Lung (tissue), 12 donors: ENCODE data around the gene CXCR1. TPM values are rescaled to one million over a fixed set of nuclear protein-coding genes. Genes with fewer than 3 reads are reported as not detected.

Experiments used
- ATAC-seq: fragments of 200-7000 bp; cut with Tn5 transposase; one replicate; pipeline ENCODE4 v1.9.1; 2020; ENCODE audit warnings: moderate number of reproducible peaks; ENCODE audit not compliant: insufficient read depth, low FRiP score
- DNase-seq, 3 donors: peaks; one replicate each; pipeline ENCODE4 v3.0.0-alpha.2; 2013 to 2017
- H3K27ac ChIP-seq, 2 donors: one replicate each; pipeline ENCODE4 v1.5.1; 2013; ENCODE audit warnings: mild to moderate bottlenecking in 2 of 2, moderate library complexity in 2 of 2, control low read depth in 1 of 2, inconsistent platforms in 1 of 2, low read depth in 1 of 2, low read length in 1 of 2
- H3K27me3 ChIP-seq, 3 donors: one replicate each; pipeline ENCODE4 v1.5.1; 2013; ENCODE audit warnings: low read length in 2 of 3; ENCODE audit not compliant: control insufficient read depth in 3 of 3, insufficient read depth in 3 of 3
- H3K36me3 ChIP-seq, 4 donors: one replicate each; pipeline ENCODE4 v1.5.1; 2013; ENCODE audit warnings: low read length in 4 of 4, mild to moderate bottlenecking in 1 of 4, moderate library complexity in 1 of 4; ENCODE audit not compliant: control insufficient read depth in 4 of 4, insufficient read depth in 4 of 4
- H3K4me1 ChIP-seq, 5 donors: one replicate each; pipeline ENCODE4 v1.5.1; 2013; ENCODE audit warnings: low read length in 5 of 5, mild to moderate bottlenecking in 2 of 5, moderate library complexity in 1 of 5; ENCODE audit not compliant: control insufficient read depth in 5 of 5, insufficient read depth in 5 of 5
- H3K4me3 ChIP-seq: one replicate; pipeline ENCODE4 v1.5.1; 2013; ENCODE audit warnings: mild to moderate bottlenecking, control low read depth, moderate library complexity
- H3K9ac ChIP-seq, 2 donors: one replicate each; pipeline ENCODE4 v1.5.1; 2013; ENCODE audit warnings: low read length in 2 of 2, control low read depth in 1 of 2; ENCODE audit not compliant: insufficient read depth in 1 of 2
- H3K9me3 ChIP-seq, 4 donors: one replicate each; pipeline ENCODE4 v1.5.1; 2013; ENCODE audit warnings: low read length in 3 of 4, mild to moderate bottlenecking in 1 of 4, moderate library complexity in 1 of 4; ENCODE audit not compliant: control insufficient read depth in 4 of 4, insufficient read depth in 3 of 4
- WGBS, 2 donors: extraction: QIAGEN DNeasy Blood & Tissue Kit; methylation state at CpG; one replicate each; pipeline ENCODE4 v1.1.7; 2013; 5-methylcytosine and 5-hydroxymethylcytosine counted together
- polyA plus RNA-seq, 2 donors: library from polyadenylated mRNA; stranded (reverse); fragments of 200-250 nt; gene quantifications; one replicate each; pipeline ENCODE4 v1.2.1, GENCODE V29; 2013
- total RNA-seq, 2 donors: library from RNA; depleted of rRNA in 1 of 2; stranded (reverse); fragments of >200 nt in 1 of 2; gene quantifications; one replicate each; pipeline ENCODE4 v1.2.1, GENCODE V29; 2014 to 2021
- TF ChIP-seq, protein P1 (sequence below): IDR thresholded peaks from 2 replicates; pipeline ENCODE4 v1.5.1; 2012; ENCODE audit warnings: mild to moderate bottlenecking; ENCODE audit errors: control extremely low read depth, extremely low read depth
- donor health status: control.
- donor health status: control.
- donor health status: Bipolar disorder and iron deficiency.
- donor health status: healthy.
- donor health status: DM: yes; HTN: yes; CAD: no.

The CXCR1 gene
- total and polyA plus RNA-seq, 4 donors: 0.47 to 49.0 (median 4.2) TPM

DNA sequence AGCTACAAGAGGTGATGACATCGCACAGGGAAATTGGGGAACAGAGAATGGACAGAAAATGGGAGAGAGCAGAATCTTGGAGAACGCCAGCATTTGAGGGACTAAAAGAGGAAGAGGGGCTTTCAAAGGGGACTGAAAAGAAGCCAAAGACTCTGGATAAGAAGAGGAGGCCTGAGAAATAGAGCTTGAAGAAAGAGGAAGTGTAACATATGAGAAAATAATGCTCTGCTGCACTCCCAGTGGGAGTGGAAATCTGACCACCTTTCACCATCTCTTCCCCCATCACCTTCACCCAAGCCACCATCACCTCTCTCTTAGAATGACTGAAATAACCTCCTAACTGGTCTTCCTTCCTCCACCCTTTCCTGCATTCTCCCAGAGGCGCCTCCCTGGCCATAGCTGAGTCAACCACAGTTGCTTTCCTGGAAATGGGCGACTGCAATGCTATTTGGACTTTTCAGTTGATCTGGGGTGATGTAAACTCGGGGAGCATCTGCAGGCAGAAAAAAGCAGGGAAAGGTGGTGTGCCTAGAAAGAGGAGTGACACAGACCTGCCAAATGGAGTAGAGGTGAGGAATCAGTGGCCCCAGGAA lies 16.8 kb downstream of the CXCR1 start:
- DNase-seq (no peak), ATAC-seq (no peak)
- Histone ChIP-seq H3K36me3 (no peaks in the 10 kb centered on the region), H3K27me3 (peaks cover 0 to 2% (median 0%) of the 10 kb centered on the region in 3 donors), H3K9ac (no peak overlapping the region), H3K9me3 (no peaks in the 10 kb centered on the region), H3K27ac (no peak overlapping the region), H3K4me3 (no peak overlapping the region), H3K4me1 (no peaks in the 10 kb centered on the region)
- 76 to 78% methylated on average over 5 of the region's 5 CpGs for WGBS, 2 donors
- TF ChIP-seq, protein P1, sequence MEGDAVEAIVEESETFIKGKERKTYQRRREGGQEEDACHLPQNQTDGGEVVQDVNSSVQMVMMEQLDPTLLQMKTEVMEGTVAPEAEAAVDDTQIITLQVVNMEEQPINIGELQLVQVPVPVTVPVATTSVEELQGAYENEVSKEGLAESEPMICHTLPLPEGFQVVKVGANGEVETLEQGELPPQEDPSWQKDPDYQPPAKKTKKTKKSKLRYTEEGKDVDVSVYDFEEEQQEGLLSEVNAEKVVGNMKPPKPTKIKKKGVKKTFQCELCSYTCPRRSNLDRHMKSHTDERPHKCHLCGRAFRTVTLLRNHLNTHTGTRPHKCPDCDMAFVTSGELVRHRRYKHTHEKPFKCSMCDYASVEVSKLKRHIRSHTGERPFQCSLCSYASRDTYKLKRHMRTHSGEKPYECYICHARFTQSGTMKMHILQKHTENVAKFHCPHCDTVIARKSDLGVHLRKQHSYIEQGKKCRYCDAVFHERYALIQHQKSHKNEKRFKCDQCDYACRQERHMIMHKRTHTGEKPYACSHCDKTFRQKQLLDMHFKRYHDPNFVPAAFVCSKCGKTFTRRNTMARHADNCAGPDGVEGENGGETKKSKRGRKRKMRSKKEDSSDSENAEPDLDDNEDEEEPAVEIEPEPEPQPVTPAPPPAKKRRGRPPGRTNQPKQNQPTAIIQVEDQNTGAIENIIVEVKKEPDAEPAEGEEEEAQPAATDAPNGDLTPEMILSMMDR: no peak

DNA sequence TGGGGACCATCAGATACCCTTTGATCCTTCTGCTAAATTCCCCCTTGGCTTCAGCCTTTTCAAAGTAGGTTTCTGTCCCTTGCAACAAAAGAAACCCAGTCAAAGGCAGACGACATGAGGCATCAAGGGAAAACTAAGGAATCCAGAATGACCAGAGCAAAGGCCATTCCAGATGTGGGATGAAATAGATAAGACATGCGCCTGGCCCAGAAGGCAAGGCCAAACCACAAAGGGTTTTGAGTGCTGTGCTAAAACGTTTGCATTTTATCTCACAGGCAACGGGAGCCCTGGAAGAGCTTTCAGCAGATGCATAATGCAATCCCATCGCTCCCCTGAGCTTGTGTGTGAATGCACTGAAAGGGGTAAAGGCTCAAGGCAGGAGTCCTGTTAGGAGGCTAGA lies 17.7 kb downstream of the CXCR1 start:
- Histone ChIP-seq H3K4me3 (no peak overlapping the region), H3K9me3 (no peaks in the 10 kb centered on the region), H3K27ac (no peak overlapping the region), H3K4me1 (no peaks in the 10 kb centered on the region), H3K27me3 (peaks cover 0 to 2% (median 0%) of the 10 kb centered on the region in 3 donors), H3K9ac (no peak overlapping the region), H3K36me3 (no peaks in the 10 kb centered on the region)
- WGBS, 2 donors: 69 to 81% methylated on average over 5 of the region's 5 CpGs
- no peak for DNase-seq
- no peak for ATAC-seq
- TF ChIP-seq, protein P1: no peak

DNA sequence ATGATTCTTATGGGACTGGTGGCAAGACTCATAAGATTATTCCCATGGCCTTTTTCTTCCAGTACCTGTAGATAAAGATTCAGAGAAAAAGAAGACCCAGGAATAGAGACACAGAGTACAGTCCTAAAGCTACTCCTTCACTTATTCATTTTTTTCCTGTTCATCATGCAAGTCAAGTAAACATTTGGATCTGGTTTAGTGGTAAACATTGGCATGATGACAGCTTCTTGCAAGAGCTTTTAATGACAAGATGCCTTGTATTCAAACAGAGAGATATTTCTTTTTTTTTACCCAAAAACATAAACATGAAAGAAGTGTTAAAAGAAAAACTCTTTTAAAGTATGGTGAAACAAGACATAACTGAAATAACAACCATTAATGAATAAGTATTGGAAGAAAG lies 20.7 kb downstream of the CXCR1 start:
- H3K27me3 ChIP-seq: no peaks in the 10 kb centered on the region
- no peaks in the 10 kb centered on the region for H3K4me1 ChIP-seq
- no peak overlapping the region for H3K9ac ChIP-seq
- ATAC-seq: no peak
- no peak overlapping the region for H3K4me3 ChIP-seq
- DNase-seq: peak in 1 of 3 donors; percentile 19
- no peak overlapping the region for H3K27ac ChIP-seq
- no peaks in the 10 kb centered on the region for H3K9me3 ChIP-seq
- H3K36me3 ChIP-seq: no peaks in the 10 kb centered on the region
- TF ChIP-seq, protein P1: no peak

DNA sequence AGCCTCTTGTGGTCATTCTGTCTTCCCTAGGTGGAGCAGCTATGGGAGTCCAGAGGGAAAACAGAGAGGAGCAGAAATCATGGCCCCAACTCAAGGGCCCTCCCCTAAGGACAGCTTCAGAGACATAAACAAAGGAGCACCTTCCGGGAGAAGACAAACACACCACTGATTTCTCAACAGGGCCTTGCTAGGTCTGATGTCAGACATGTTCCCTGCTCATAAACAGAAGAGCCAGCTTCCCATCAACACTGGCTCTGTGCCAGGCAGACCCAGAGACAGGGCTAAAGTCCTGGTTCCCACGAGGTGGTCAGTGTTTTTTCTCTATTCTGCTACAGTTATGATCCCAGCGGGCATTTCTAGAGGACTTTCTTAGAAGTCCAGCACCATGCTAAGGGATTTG lies 21.6 kb downstream of the CXCR1 start:
- no peaks in the 10 kb centered on the region for H3K36me3 ChIP-seq
- H3K4me3 ChIP-seq: no peak overlapping the region
- no peak overlapping the region for H3K9ac ChIP-seq
- no peaks in the 10 kb centered on the region for H3K4me1 ChIP-seq
- TF ChIP-seq, protein P1: no peak
- H3K27ac ChIP-seq: no peak overlapping the region
- no peak for ATAC-seq
- no peak for DNase-seq
- 36 to 55% methylated on average over 3 of the region's 3 CpGs for WGBS, 2 donors
- no peaks in the 10 kb centered on the region for H3K9me3 ChIP-seq
- H3K27me3 ChIP-seq: no peaks in the 10 kb centered on the region
